Measurements from ENCODE around the gene RGR.

RGR gene

DNA sequence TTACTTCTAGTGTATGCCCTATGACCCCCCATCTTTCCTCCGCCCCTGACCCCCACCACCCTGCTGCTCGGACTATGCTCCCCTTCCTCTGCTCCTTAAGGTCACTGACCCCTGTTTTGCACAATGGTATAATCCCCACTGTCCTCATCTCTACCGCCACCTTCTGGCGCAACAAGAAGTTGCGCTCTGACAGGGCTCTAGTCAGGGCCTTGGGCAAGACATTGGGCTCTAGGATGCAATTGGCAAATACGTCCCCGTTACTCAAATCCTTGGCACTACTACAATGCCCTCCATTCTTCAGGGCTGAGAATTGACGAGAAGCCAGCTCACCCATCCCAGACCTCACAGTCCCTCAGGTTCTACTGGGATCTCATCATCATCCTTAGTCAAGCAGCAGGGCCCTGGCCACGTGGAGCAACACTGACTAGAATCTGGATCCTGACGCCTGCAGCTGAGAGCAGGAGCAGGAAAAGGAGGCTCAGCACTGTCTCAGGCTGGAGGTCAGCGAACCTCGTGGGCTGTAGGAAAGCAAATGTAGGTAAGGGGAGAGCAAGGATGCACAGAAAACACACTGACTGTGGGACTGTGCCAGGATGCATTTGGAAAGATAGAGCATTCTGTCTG is 30.1 kb upstream of the RGR start:
- peak; percentile 68 for DNase-seq (ENCODE audit: extremely low spot score)
- ChIA-PET CTCF (interaction anchor here (0.6 to 6.9 kb wide), 25 partner anchors 10 to 330 kb away, joined by 3 to 74 read pairs (median 4); partner anchors contain the start of genes GHITM and LRIT2), POLR2A (no interaction called here)
- TF ChIP-seq CTCF (IDR thresholded peaks at IDR 0.05; ENCODE audit: control extremely low read depth, extremely low read depth, low read depth, missing control alignments), result peak; percentile 62

- no peak for TF ChIP-seq CTCF (IDR thresholded peaks at IDR 0.05; ENCODE audit: control extremely low read depth, extremely low read depth, low read depth, missing control alignments)
- ChIA-PET CTCF (interaction anchor here (1.3 to 6.9 kb wide), 3 partner anchors 9 to 69 kb away, joined by 5 to 74 read pairs (median 7); no protein-coding TSS in a partner anchor), POLR2A (no interaction called here)
- no peak for DNase-seq (ENCODE audit: extremely low spot score)
Measured at GRCh38 chr10:84216834-84217233, 28.0 kb upstream of the RGR start.

DNA sequence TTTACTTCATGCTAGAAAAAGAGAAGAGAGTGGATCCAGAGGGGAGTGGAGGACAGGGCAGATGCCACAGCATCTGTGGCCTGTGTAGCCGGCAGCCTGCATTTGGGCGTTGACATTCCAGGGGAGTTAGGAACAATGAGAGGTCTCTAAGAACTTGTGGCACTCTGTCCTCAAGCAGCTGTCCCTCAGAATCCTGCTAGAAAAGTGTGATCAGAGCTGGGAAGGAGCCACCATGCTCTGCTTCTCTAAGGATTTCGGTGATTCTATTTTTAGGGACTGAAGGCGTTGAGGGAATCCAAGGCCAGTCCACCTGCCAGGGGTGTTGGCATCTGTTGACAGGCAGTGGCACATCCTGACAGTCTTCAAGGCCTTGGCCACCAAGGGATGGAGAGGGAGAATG is 27.1 kb upstream of the RGR start:
- TF ChIP-seq CTCF (IDR thresholded peaks at IDR 0.05; ENCODE audit: control extremely low read depth, extremely low read depth, low read depth, missing control alignments), result no peak
- POLR2A ChIA-PET, result no interaction called here
- CTCF ChIA-PET, result interaction anchor here (1.3 to 6.9 kb wide), 3 partner anchors 10 to 70 kb away, joined by 5 to 74 read pairs (median 7); no protein-coding TSS in a partner anchor
- no peak for DNase-seq (ENCODE audit: extremely low spot score)

DNA sequence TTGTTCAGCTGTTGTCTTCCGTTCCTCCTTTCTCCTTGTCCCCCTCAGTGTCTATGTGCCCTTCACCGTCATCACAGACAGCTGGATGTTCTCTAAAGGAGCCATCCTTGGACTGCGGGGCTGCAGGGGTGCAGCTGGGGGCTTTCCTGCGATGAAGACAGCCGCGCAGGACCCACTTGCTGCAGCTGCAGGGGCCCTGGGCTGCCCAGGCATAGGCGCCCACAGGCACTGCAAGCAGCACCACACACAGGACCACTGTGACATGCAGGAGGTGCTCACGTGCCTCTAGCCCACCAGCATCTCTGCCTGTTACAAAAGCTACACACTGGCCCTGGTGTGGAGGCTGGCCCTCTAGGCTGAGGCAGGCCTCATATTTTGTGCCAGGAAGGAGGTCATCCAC is 22.9 kb upstream of the RGR start:
- ChIA-PET CTCF (interaction anchor here (1.4 kb wide), 1 partner anchor 77 kb away, joined by 3 read pairs; no protein-coding TSS in a partner anchor), POLR2A (no interaction called here)
- no peak for DNase-seq (ENCODE audit: extremely low spot score)
- TF ChIP-seq CTCF (IDR thresholded peaks at IDR 0.05; ENCODE audit: control extremely low read depth, extremely low read depth, low read depth, missing control alignments), result no peak

DNA sequence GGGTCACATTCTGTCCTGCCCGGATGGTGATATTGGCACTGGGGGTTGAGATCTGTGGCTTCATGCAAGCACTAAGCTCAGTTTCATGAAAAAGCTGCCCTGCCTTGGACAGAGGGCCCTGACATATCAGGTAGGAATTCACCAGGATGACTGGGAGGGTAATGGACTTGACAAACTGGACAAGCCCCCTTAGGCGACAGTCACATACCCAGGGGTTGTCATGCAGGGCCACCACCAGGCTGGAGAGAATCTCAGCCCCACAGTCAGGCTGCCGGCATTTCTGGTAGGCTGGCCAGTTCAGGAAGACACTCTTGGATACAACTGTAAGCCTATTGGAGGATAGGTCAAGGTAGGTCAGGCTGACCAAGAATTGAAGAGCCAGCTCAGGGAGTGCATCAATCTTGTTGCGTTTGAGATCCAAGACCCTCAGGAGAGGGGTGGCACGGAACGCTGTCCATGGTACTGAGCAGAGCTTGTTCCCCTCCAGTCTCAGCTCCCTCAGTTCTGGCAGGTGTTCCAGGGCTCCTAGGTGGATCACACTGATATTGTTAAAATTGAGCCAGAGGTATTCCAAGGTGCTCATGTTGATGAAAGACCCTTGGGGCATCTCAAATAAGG is 20.3 kb upstream of the RGR start:
- DNase-seq (ENCODE audit: extremely low spot score), result no peak
- POLR2A ChIA-PET, result no interaction called here
- CTCF ChIA-PET, result interaction anchor here (1.1 to 3.9 kb wide), 3 partner anchors 9 to 77 kb away, joined by 3 to 14 read pairs (median 4); no protein-coding TSS in a partner anchor
- TF ChIP-seq CTCF (IDR thresholded peaks at IDR 0.05; ENCODE audit: control extremely low read depth, extremely low read depth, low read depth, missing control alignments), result no peak

GRCh38 chr10:84225427-84226173 is 19.3 kb upstream of the RGR start, which contains the start of gene LRIT2:
TSS of gene LRIT2 (minus strand) at chr10:84225544. CDS start at chr10:84225520, 24 bp downstream.
- DNase-seq (ENCODE audit: extremely low spot score), result no peak
- no peak for TF ChIP-seq CTCF (IDR thresholded peaks at IDR 0.05; ENCODE audit: control extremely low read depth, extremely low read depth, low read depth, missing control alignments)
- CTCF ChIA-PET, result interaction anchor here (1.1 to 3.9 kb wide), 5 partner anchors 10 to 78 kb away, joined by 3 to 14 read pairs (median 4); no protein-coding TSS in a partner anchor
- POLR2A ChIA-PET, result no interaction called here

All from GM10248 (cell line).